SK-N-SH treated with all-trans-retinoic acid at 6 μM for 48 hours (cell line): ENCODE data around the gene TMEM39B.

ENCODE experiments used
- ARNTL ChIP-seq: fragments of 450-650 bp; formaldehyde crosslinking; IDR thresholded peaks from 2 replicates; pipeline ENCODE4 v1.5.0; 2020; ENCODE audit warnings: low read depth, mild to moderate bottlenecking, moderate library complexity, borderline replicate concordance
- BACH2 ChIP-seq: fragments of 250-450 bp; sonication (Bioruptor Pico); IDR thresholded peaks from 2 replicates; pipeline ENCODE4 v1.9.0; 2021; ENCODE audit warnings: mild to moderate bottlenecking, borderline replicate concordance
- CREB5 ChIP-seq: fragments of 250-450 bp; sonication (Bioruptor Pico); IDR thresholded peaks from 2 replicates; pipeline ENCODE4 v1.5.1; 2020; ENCODE audit warnings: low read depth, mild to moderate bottlenecking, moderate library complexity
- CSRNP3 ChIP-seq: fragments of 250-450 bp; sonication (Bioruptor Pico); IDR thresholded peaks from 2 replicates; pipeline ENCODE4 v1.5.1; 2021; ENCODE audit warnings: mild to moderate bottlenecking, moderate library complexity
- GLIS3 ChIP-seq: fragments of 250-450 bp; sonication (Bioruptor Pico); IDR thresholded peaks from 2 replicates; pipeline ENCODE4 v1.5.0; 2020; ENCODE audit warnings: mild to moderate bottlenecking, moderate library complexity
- PATZ1 ChIP-seq: fragments of 250-450 bp; sonication (Bioruptor Pico); IDR thresholded peaks from 2 replicates; pipeline ENCODE4 v1.8.0; 2020; ENCODE audit warnings: mild to moderate bottlenecking, moderate library complexity, borderline replicate concordance
- POU6F1 ChIP-seq: fragments of 250-450 bp; sonication (Bioruptor Pico); IDR thresholded peaks from 2 replicates; pipeline ENCODE4 v1.8.0; 2021; ENCODE audit warnings: low read depth, mild to moderate bottlenecking, moderate library complexity, borderline replicate concordance
- PPARA ChIP-seq: fragments of 250-450 bp; sonication (Bioruptor Pico); IDR thresholded peaks from 2 replicates; pipeline ENCODE4 v1.5.0; 2020; ENCODE audit warnings: mild to moderate bottlenecking, borderline replicate concordance
- ZNF565 ChIP-seq: fragments of 450-650 bp; formaldehyde crosslinking; conservative IDR thresholded peaks from 2 replicates; pipeline ENCODE4 v1.5.0; 2020; ENCODE audit warnings: low read depth, mild to moderate bottlenecking, moderate library complexity
- ZNF70 ChIP-seq: fragments of 450-650 bp; formaldehyde crosslinking; IDR thresholded peaks from 2 replicates; pipeline ENCODE4 v1.5.0; 2020; ENCODE audit warnings: mild to moderate bottlenecking, moderate library complexity

GRCh38 chr1:32047701-32048100, 25.0 kb upstream of the TMEM39B start:
- TF ChIP-seq ARNTL (CRISPR knock-in tag), result no peak
- TF ChIP-seq PATZ1 (CRISPR knock-in tag), result no peak
- TF ChIP-seq PPARA, result no peak
- no peak for TF ChIP-seq POU6F1 (CRISPR knock-in tag)
- TF ChIP-seq CSRNP3 (CRISPR knock-in tag), result no peak
- TF ChIP-seq ZNF70, result no peak
- no peak for TF ChIP-seq ZNF565 (CRISPR knock-in tag)
- no peak for TF ChIP-seq GLIS3 (CRISPR knock-in tag)
- TF ChIP-seq BACH2 (CRISPR knock-in tag), result no peak
- no peak for TF ChIP-seq CREB5 (CRISPR knock-in tag)
